ENCODE results near the gene IMPDH1. TPM values are rescaled to one million over a fixed set of nuclear protein-coding genes. Genes with fewer than 3 reads are reported as not detected.

The IMPDH1 gene
- total RNA-seq, 1 donor from 2014 or later = 148 TPM

DNA sequence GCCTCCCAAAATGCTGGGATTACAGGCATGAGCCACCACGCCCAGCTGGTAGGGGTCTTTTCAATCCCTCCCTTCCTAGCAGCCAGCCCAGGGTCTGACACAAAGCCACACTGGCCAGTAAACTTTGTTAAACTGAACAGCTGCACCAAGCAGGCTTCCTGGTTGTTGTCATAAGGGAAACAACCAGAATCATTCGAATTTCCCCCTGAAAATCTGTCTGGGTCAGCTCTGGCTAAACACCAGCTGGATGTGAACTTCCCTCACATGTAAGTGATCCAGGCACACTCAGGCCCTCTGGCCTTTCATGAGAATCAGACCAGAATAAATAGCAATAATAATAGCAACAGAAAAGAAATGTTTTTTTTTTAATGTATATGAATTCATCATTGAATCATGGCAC, 7.4 kb downstream of the IMPDH1 start:
- peaks cover 25 to 37% of the 10 kb centered on the region in 2 donors for H3K36me3 ChIP-seq
- DNase-seq (ENCODE audit: low spot score in 2 of 2) = no peak
- intact Hi-C loops (cut with DNase I) = no loop called here

DNA sequence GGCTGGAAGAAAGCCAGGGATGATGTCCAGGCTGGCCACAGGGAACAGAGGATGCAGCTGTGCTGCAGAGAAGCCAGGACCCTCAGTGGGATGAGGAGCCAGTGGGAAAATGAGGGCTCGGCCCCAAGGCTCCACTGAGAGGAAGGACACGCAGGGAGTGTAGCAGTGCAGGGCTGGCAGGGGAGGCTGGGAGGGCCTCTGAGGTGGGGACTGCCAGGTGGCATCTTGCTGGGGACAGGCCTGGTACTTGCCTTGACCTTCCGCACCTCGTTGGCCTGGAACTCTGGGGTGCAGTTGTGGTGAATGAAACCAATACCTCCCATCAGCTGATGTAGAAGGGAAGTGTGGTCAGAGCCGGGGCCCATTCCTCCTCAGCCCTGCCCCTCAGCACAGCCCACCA, 9.2 kb downstream of the IMPDH1 start:
- H3K36me3 ChIP-seq = peaks cover 39 to 55% of the 10 kb centered on the region in 2 donors
- H3K4me3 ChIP-seq = no peak overlapping the region
- H3K27me3 ChIP-seq = no peaks in the 10 kb centered on the region
- intact Hi-C loops (cut with DNase I) = no loop called here
- H3K9me3 ChIP-seq = no peaks in the 10 kb centered on the region
- no peak overlapping the region for H3K27ac ChIP-seq
- TF ChIP-seq, protein P1, sequence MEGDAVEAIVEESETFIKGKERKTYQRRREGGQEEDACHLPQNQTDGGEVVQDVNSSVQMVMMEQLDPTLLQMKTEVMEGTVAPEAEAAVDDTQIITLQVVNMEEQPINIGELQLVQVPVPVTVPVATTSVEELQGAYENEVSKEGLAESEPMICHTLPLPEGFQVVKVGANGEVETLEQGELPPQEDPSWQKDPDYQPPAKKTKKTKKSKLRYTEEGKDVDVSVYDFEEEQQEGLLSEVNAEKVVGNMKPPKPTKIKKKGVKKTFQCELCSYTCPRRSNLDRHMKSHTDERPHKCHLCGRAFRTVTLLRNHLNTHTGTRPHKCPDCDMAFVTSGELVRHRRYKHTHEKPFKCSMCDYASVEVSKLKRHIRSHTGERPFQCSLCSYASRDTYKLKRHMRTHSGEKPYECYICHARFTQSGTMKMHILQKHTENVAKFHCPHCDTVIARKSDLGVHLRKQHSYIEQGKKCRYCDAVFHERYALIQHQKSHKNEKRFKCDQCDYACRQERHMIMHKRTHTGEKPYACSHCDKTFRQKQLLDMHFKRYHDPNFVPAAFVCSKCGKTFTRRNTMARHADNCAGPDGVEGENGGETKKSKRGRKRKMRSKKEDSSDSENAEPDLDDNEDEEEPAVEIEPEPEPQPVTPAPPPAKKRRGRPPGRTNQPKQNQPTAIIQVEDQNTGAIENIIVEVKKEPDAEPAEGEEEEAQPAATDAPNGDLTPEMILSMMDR (IDR thresholded peaks at IDR 0.05) = no peak
- H3K4me1 ChIP-seq = peaks cover 8 to 9% of the 10 kb centered on the region in 2 donors
- DNase-seq (ENCODE audit: low spot score in 2 of 2) = no peak

More for the DNA sequence above, 7.4 kb downstream of the IMPDH1 start:
- Histone ChIP-seq H3K4me3 (no peak overlapping the region), H3K27me3 (no peaks in the 10 kb centered on the region), H3K9me3 (no peaks in the 10 kb centered on the region), H3K27ac (no peak overlapping the region), H3K4me1 (peaks cover 9 to 14% of the 10 kb centered on the region in 2 donors)
- TF ChIP-seq, protein P1 (IDR thresholded peaks at IDR 0.05) = no peak

DNA sequence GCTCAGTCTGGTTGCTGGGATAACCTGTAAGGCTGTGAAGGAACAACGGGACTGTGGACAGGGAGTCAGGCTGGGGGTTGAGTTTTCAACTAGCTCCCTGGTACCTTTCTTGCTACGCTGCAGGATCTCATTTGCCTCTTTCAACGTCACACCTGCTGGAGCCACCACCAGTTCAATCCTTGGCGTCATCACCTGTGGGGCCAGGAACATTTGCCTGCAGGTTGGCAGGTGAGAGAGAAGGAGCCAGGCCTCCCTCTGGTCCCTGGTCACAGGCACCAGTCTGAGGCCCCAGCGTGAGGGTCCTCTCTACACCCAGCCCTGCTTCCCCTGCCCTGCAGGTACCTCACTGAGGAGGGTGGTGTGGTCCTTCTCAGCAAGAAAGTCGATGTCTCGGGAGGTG, 9.8 kb downstream of the IMPDH1 start:
- Histone ChIP-seq H3K4me1 (peaks cover 4 to 5% of the 10 kb centered on the region in 2 donors), H3K9me3 (no peaks in the 10 kb centered on the region), H3K27ac (no peak overlapping the region), H3K36me3 (peaks cover 44 to 60% of the 10 kb centered on the region in 2 donors), H3K4me3 (no peak overlapping the region), H3K27me3 (no peaks in the 10 kb centered on the region)
- TF ChIP-seq, protein P1 (IDR thresholded peaks at IDR 0.05) = no peak
- intact Hi-C loops (cut with DNase I) = loop anchor here (2.0 kb wide), 2 partner anchors 25 to 59 kb away; no protein-coding TSS in a partner anchor
- no peak for DNase-seq (ENCODE audit: low spot score in 2 of 2)

DNA sequence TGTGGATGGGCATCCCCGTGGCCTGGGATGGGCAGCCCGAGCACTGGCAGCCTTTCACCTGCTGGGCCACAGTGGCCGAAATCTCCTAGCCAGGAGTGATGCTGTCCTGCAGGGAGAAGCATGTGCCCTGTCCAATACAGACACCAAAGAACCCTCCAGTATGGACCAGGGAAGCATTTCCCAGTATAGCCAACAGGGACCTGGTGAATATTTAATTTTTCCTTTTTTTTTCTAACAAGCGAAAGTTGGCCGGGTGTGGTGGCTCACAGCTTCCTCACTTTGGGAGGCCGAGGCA, 11.0 kb downstream of the IMPDH1 start:
- H3K27me3 ChIP-seq = no peaks in the 10 kb centered on the region
- H3K9me3 ChIP-seq = no peaks in the 10 kb centered on the region
- no peak for DNase-seq (ENCODE audit: low spot score in 2 of 2)
- peaks cover 56 to 73% of the 10 kb centered on the region in 2 donors for H3K36me3 ChIP-seq
- H3K4me1 ChIP-seq = no peaks in the 10 kb centered on the region
- no peak overlapping the region for H3K4me3 ChIP-seq
- TF ChIP-seq, protein P1 (IDR thresholded peaks at IDR 0.05) = no peak
- H3K27ac ChIP-seq = no peak overlapping the region
- intact Hi-C loops (cut with DNase I) = loop anchor here (2.0 kb wide), 2 partner anchors 26 to 60 kb away; no protein-coding TSS in a partner anchor

DNA sequence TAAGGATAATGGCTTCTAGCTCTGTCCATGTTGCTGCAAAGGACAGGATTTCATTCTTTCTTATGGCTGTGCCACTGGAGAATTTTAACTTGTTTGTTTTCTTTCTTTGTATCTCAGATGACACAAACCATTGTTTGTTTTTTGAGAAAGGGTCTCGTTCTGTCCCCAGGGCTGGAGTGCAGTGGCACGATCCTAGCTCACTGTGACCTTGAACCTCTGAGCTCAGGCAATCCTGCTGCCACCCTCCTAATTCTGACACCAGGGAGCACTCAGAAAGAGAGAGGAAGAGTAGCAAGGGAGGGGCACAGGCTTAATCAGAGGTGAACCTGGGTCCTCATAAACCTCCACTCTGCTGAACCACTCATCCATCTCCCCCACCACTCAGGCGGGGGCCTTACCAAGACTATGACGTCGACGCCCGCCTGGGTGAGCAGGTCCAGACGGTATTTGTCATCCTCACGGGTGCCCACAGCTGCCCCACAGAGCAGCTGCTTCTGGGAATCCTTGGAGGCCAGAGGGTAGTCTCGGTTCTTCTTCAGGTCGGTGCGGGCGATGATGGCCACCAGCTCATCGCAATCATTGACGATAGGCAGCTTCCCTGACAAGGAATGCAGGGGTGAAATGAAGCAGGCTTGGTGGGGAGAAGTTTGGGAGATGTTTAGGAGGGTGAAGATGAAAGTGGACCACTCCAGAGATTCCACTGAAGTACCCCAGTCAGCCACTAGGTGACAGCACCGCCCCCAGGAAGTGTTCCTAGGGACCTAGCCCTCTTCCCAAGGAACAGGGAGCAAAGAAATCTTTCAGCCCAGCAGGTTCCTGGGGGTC, 11.6 kb downstream of the IMPDH1 start:
- DNase-seq (ENCODE audit: low spot score in 2 of 2) = no peak
- intact Hi-C loops (cut with DNase I) = loop anchor here (2.0 kb wide), 2 partner anchors 27 to 61 kb away; no protein-coding TSS in a partner anchor
- peaks cover 62 to 78% of the 10 kb centered on the region in 2 donors for H3K36me3 ChIP-seq

More for the DNA sequence above, 11.6 kb downstream of the IMPDH1 start:
- Histone ChIP-seq H3K4me3 (no peak overlapping the region), H3K27ac (no peak overlapping the region), H3K27me3 (no peaks in the 10 kb centered on the region), H3K4me1 (no peaks in the 10 kb centered on the region), H3K9me3 (no peaks in the 10 kb centered on the region)
- TF ChIP-seq, protein P1 (IDR thresholded peaks at IDR 0.05) = peak; percentile 83 to 91 (median 89)
